GM12872 (cell line): ENCODE data around the gene METTL27.

Experiments
- TF ChIP-seq, protein P1 (sequence below): IDR thresholded peaks from 3 replicates; pipeline ENCODE4 v1.5.1; 2011; ENCODE audit warnings: low read depth, mild to moderate bottlenecking, low read length, moderate library complexity; ENCODE audit not compliant: insufficient read depth

METTL27 gene

DNA sequence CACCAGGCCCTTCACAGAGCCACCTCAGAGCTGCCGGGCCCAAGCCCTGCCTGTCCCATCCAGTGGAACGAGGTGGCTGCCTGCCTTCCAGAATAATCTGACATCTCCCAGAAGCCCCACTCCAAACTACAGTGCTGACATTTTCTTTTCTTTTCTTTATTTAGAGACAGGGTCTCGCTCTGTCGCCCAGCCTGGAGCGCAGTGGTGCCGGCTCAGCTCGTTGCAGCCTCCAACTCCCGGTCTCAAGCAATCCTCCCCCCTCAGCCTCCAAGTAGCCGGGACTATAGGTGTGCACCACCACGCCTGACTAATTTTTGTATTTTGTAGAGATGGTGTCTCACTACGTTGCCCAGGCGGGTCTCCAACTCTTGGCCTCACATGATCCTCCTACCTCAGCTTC, 19.0 kb upstream of the METTL27 start:
- TF ChIP-seq, protein P1, sequence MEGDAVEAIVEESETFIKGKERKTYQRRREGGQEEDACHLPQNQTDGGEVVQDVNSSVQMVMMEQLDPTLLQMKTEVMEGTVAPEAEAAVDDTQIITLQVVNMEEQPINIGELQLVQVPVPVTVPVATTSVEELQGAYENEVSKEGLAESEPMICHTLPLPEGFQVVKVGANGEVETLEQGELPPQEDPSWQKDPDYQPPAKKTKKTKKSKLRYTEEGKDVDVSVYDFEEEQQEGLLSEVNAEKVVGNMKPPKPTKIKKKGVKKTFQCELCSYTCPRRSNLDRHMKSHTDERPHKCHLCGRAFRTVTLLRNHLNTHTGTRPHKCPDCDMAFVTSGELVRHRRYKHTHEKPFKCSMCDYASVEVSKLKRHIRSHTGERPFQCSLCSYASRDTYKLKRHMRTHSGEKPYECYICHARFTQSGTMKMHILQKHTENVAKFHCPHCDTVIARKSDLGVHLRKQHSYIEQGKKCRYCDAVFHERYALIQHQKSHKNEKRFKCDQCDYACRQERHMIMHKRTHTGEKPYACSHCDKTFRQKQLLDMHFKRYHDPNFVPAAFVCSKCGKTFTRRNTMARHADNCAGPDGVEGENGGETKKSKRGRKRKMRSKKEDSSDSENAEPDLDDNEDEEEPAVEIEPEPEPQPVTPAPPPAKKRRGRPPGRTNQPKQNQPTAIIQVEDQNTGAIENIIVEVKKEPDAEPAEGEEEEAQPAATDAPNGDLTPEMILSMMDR = no peak

GRCh38 chr7:73860859-73861258, 18.5 kb upstream of the METTL27 start, which contains the start of gene TMEM270:
TSS of gene TMEM270 (plus strand) at chr7:73861159. CDS start at chr7:73861195, 36 bp downstream.
- TF ChIP-seq, protein P1 = no peak

DNA sequence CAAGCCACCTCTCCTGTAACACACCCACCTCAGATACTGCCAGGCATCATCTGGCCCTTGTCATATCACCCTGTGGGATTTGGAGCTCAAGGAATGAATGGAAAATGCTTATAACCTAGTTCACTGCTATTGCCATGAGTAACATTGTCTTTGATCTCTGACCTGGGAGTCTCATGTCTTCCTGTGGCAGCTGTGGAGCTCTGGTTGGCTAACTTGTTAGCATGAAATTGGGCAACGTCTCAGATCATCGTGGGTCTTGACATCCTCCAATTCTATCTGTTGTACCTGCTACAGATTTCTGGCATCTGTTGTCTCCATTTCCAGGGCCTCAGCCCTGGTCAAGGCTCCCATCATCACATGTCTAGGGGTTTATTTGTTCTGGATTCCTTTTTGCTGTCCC, 16.5 kb upstream of the METTL27 start:
- TF ChIP-seq, protein P1 = no peak

DNA sequence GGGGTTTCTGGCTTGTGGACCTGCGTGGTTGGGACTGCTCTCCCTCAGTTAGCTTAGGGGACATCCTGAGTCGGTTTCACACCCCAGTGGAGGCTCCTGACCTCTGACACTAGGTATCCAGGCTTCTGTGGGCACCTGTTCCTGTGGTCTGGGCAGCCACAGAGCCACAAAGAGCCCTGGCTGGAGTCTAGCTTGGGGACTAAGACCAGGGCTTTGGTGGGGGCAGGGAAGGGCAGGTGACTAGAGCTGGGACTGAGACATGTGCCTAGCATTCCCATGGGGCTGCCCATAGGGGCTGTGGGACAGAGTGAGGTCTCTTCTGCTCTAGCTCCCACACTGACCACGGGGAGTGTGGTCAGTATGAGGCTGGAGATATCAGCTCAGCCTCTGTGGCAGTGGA, 14.6 kb upstream of the METTL27 start:
- TF ChIP-seq, protein P1 = no peak

DNA sequence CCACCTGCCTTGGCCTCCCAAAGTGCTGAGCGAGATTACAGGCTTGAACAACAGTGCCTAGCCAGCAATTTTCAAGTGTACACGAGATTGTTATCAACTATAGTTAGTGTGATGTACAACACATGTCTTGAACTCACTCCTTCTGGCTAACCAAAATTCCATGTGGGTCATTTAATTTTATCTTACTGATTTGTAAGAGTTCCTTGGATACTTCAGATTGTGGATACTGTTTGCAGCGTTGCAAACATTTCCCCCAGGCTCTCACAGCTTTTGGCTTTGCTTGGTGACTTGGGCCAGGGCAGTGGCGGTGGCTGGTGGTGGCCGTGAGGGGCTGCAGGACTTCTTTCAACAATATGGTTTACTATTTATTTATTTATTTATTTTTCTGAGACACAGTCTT, 10.2 kb upstream of the METTL27 start:
- TF ChIP-seq, protein P1 = no peak

- TF ChIP-seq, protein P1 = no peak
Observed at GRCh38 chr7:73851410-73852338, 9.4 kb upstream of the METTL27 start.

- TF ChIP-seq, protein P1 = no peak
Observed at GRCh38 chr7:73850781-73851207, 8.5 kb upstream of the METTL27 start.
